Prostate gland (tissue), 2 donors: ENCODE data around the gene RIPPLY3. TPM values are rescaled to one million over a fixed set of nuclear protein-coding genes. Genes with fewer than 3 reads are reported as not detected.

Source experiments
- small RNA-seq, 2 donors: library from RNA; depleted of rRNA; stranded (forward); fragments of <200 nt; gene quantifications; one replicate each; pipeline ENCODE3, GENCODE V24; 2016
- total RNA-seq, 2 donors: library from RNA; depleted of rRNA; stranded (reverse); fragments of >200 nt; gene quantifications; one replicate each; pipeline ENCODE4 v1.1.0, GENCODE V29; 2016

The RIPPLY3 gene
- total RNA-seq, 2 donors from 2014 or later, result 0.34 to 2.0 TPM

Small RNA genes lying within 50 kb of the gene (small RNA-seq; reads per million reads assigned to genes)
- gene RF00019, result 0 reads per million in 2 donors
- gene RNU6-696P, result 0 reads per million in 2 donors

Other genes with a start within 250 kb of the RIPPLY3 start
- 10 to 100 TPM; 40.9 to 41.8 TPM for gene HLCS, start 40.0 kb upstream of the RIPPLY3 start, total RNA-seq
- 10 to 100 TPM; 18.0 to 54.5 TPM for gene PIGP, start 66.4 kb downstream of the RIPPLY3 start, total RNA-seq
- gene TTC3, start 66.6 kb downstream of the RIPPLY3 start, total RNA-seq, result 100 to 1,000 TPM; 169 to 201 TPM